ENCODE measurements around the gene INPP5E.

Gene INPP5E

GRCh38 chr9:136482046-136482792 lies 42.6 kb upstream of the INPP5E start:
- Histone ChIP-seq H3K9me3 (ENCODE audit: low read length) (no peaks in the 10 kb centered on the region), H4K20me1 (ENCODE audit: insufficient read depth, low read length) (no peaks in the 10 kb centered on the region), H3K79me2 (ENCODE audit: insufficient read depth, low read length) (peaks cover 38% of the 10 kb centered on the region)

GRCh38 chr9:136481558-136481957 lies 41.9 kb upstream of the INPP5E start:
- Histone ChIP-seq H2AFZ (ENCODE audit: low read length) (no peak overlapping the region), H3K79me2 (ENCODE audit: insufficient read depth, low read length) (peaks cover 38% of the 10 kb centered on the region), H3F3A (ENCODE audit: insufficient read depth, low read length) (no peaks in the 10 kb centered on the region), H3K4me1 (ENCODE audit: insufficient read depth, low read length, severe bottlenecking) (peaks cover 15% of the 10 kb centered on the region), H3K4me3 (ENCODE audit: low read depth, low read length, poor library complexity, severe bottlenecking) (peak overlapping the region; percentile 80), H3K9me2 (ENCODE audit: low read depth, low read length) (no peaks in the 10 kb centered on the region), H3K9ac (ENCODE audit: low read length) (peak overlapping the region; percentile 81), H3K27ac (ENCODE audit: low read depth, low read length, poor library complexity, severe bottlenecking) (no peak overlapping the region), H3K4me2 (ENCODE audit: low read length) (peak overlapping the region; percentile 90), H3K9me3 (ENCODE audit: low read length) (no peaks in the 10 kb centered on the region), H4K20me1 (ENCODE audit: insufficient read depth, low read length) (no peaks in the 10 kb centered on the region), H3K27me3 (ENCODE audit: insufficient read depth, low read length) (no peaks in the 10 kb centered on the region), H3K36me3 (ENCODE audit: insufficient read depth, low read length) (peaks cover 21% of the 10 kb centered on the region)
- TF ChIP-seq EZH2 (IDR thresholded peaks at IDR 0.05; ENCODE audit: borderline replicate concordance, low read length) (no peak), CTCF (IDR thresholded peaks at IDR 0.05; ENCODE audit: low read length) (no peak)

More at GRCh38 chr9:136482046-136482792, 42.6 kb upstream of the INPP5E start:
- Histone ChIP-seq H3K27ac (ENCODE audit: low read depth, low read length, poor library complexity, severe bottlenecking) (no peak overlapping the region), H3K4me1 (ENCODE audit: insufficient read depth, low read length, severe bottlenecking) (peaks cover 15% of the 10 kb centered on the region), H3K9ac (ENCODE audit: low read length) (peak overlapping the region; percentile 81), H3K27me3 (ENCODE audit: insufficient read depth, low read length) (no peaks in the 10 kb centered on the region), H3K36me3 (ENCODE audit: insufficient read depth, low read length) (peaks cover 14% of the 10 kb centered on the region), H3K4me3 (ENCODE audit: low read depth, low read length, poor library complexity, severe bottlenecking) (peak overlapping the region; percentile 80), H3K9me2 (ENCODE audit: low read depth, low read length) (no peaks in the 10 kb centered on the region), H2AFZ (ENCODE audit: low read length) (no peak overlapping the region), H3K4me2 (ENCODE audit: low read length) (peak overlapping the region; percentile 90), H3F3A (ENCODE audit: insufficient read depth, low read length) (no peaks in the 10 kb centered on the region)
- TF ChIP-seq EZH2 (IDR thresholded peaks at IDR 0.05; ENCODE audit: borderline replicate concordance, low read length) (no peak), CTCF (IDR thresholded peaks at IDR 0.05; ENCODE audit: low read length) (no peak)

- Histone ChIP-seq H3K9ac (ENCODE audit: low read length) (no peak overlapping the region), H3F3A (ENCODE audit: insufficient read depth, low read length) (no peaks in the 10 kb centered on the region), H3K79me2 (ENCODE audit: insufficient read depth, low read length) (peaks cover 29% of the 10 kb centered on the region), H3K4me2 (ENCODE audit: low read length) (no peak overlapping the region), H2AFZ (ENCODE audit: low read length) (no peak overlapping the region), H3K9me3 (ENCODE audit: low read length) (no peaks in the 10 kb centered on the region), H4K20me1 (ENCODE audit: insufficient read depth, low read length) (no peaks in the 10 kb centered on the region), H3K4me1 (ENCODE audit: insufficient read depth, low read length, severe bottlenecking) (peaks cover 4% of the 10 kb centered on the region), H3K27ac (ENCODE audit: low read depth, low read length, poor library complexity, severe bottlenecking) (no peak overlapping the region), H3K4me3 (ENCODE audit: low read depth, low read length, poor library complexity, severe bottlenecking) (no peak overlapping the region), H3K27me3 (ENCODE audit: insufficient read depth, low read length) (no peaks in the 10 kb centered on the region), H3K36me3 (ENCODE audit: insufficient read depth, low read length) (peaks cover 71% of the 10 kb centered on the region), H3K9me2 (ENCODE audit: low read depth, low read length) (no peaks in the 10 kb centered on the region)
- TF ChIP-seq EZH2 (IDR thresholded peaks at IDR 0.05; ENCODE audit: borderline replicate concordance, low read length) = no peak
- TF ChIP-seq CTCF (IDR thresholded peaks at IDR 0.05; ENCODE audit: low read length) = no peak
These were observed 36.9 kb upstream of the INPP5E start for GRCh38 chr9:136476369-136477150.
